ENCODE data around the gene TTF2.

The TTF2 gene

DNA sequence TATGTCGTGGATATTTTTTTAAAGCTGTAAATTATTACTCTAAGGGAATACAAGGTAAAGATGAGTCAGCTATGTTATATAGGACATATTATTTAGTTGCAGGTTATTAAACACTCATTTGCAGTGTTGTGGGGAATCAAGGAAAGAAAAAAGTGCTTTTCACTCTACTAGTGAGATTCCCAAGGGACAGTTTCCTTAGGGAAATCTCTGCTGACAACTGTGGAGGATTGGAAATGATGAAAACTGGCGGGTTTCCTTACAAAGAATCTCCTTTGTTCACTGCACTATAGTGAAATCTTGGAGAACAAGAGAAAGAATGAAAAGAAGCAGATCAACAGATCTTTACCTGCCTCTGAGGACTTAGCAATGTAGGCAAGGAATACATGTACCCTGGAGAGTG lies 85.9 kb downstream of the TTF2 start:
- no peak overlapping the region for H4K8ac ChIP-seq (ENCODE audit: low read depth, low read length)
- no peak overlapping the region for H2BK120ac ChIP-seq (ENCODE audit: insufficient read depth, low read length, poor library complexity)
- no peak overlapping the region for H3K4ac ChIP-seq (ENCODE audit: low read depth, low read length)
- H2BK12ac ChIP-seq (ENCODE audit: low read length): no peak overlapping the region
- no peak overlapping the region for H3K9ac ChIP-seq (ENCODE audit: low read length)
- no peaks in the 10 kb centered on the region for H3K27me3 ChIP-seq (ENCODE audit: insufficient read depth, low read length)
- WGBS (ENCODE audit: extremely low coverage, insufficient coverage, insufficient read length): no CpG with 5 or more reads among the region's 2 CpGs
- peaks cover 13 to 15% of the 10 kb centered on the region in 2 experiments for H3K4me1 ChIP-seq (ENCODE audit: control insufficient read depth in 1 of 2, insufficient read depth in 2 of 2, low read length in 2 of 2)
- H3K9me3 ChIP-seq (ENCODE audit: insufficient read depth, low read depth, low read length): no peaks in the 10 kb centered on the region
- peaks cover 3% of the 10 kb centered on the region in 2 experiments for H3K36me3 ChIP-seq (ENCODE audit: control insufficient read depth in 1 of 2, insufficient read depth in 2 of 2, low read length in 2 of 2)
- H3K4me2 ChIP-seq (ENCODE audit: low read length): no peak overlapping the region
- no peaks in the 10 kb centered on the region for H3K79me2 ChIP-seq (ENCODE audit: control insufficient read depth, insufficient read depth, low read length, poor library complexity)
- H3K27ac ChIP-seq (ENCODE audit: low read depth, low read length): no peak overlapping the region
- H3K23ac ChIP-seq (ENCODE audit: low read length): no peak overlapping the region
- peaks cover 16% of the 10 kb centered on the region for H3K79me1 ChIP-seq (ENCODE audit: low read length)
- H3K18ac ChIP-seq (ENCODE audit: low read length): no peak overlapping the region
- no peak overlapping the region for H2AFZ ChIP-seq (ENCODE audit: insufficient read depth, low read length, poor library complexity)
- H4K12ac ChIP-seq (ENCODE audit: low read depth, low read length): no peak overlapping the region
- DNase-seq: no peak
- no peak overlapping the region for H2BK5ac ChIP-seq (ENCODE audit: low read depth, low read length, poor library complexity)
- H2AK5ac ChIP-seq (ENCODE audit: low read length): no peak overlapping the region
- H3K14ac ChIP-seq (ENCODE audit: low read length): no peak overlapping the region
- no peak overlapping the region for H4K91ac ChIP-seq (ENCODE audit: low read depth, low read length)
- H3K4me3 ChIP-seq (ENCODE audit: low read depth, low read length): no peak overlapping the region

DNA sequence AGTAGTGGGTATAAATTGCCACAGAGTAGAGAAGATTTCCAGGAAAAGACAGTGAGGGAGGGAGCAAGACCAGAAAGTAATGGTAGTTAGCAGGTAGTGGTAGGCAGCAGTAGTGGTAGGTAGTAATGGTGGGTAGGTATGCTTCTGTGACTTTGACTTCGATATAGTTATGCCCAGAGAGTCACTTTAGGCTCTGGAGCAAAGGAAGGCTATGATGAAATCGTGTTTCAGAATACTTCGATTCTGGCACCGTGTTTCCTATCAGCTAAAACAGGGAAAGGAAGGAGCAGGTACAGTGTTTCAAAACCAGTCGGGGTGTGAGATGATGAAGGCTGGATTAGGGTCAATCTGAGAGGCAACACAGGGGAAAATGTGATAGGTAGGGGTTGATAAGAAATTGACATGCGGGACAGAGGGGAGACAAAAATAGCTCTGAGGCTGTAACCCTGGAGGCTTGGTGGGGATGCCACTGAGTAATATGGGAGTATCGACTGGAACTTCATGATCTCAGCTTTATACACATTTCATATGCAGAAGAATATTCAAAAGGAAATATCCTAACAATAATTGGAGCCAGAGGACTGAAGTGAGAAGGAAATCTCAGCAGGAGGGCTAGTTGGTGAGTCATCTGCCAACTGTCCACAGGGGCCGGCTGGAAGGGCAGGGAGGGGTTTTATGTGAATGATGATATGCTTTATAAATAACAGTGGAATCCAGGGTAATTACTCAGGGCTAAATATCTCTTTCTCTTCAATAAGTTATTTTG lies 86.6 kb downstream of the TTF2 start:
- Histone ChIP-seq H3K9me3 (ENCODE audit: insufficient read depth, low read depth, low read length) (no peaks in the 10 kb centered on the region), H3K36me3 (ENCODE audit: control insufficient read depth in 1 of 2, insufficient read depth in 2 of 2, low read length in 2 of 2) (peaks cover 3 to 7% of the 10 kb centered on the region in 2 experiments), H2AK5ac (ENCODE audit: low read length) (peak overlapping the region; percentile 34), H2BK5ac (ENCODE audit: low read depth, low read length, poor library complexity) (no peak overlapping the region), H3K27ac (ENCODE audit: low read depth, low read length) (no peak overlapping the region), H3K4ac (ENCODE audit: low read depth, low read length) (no peak overlapping the region), H3K27me3 (ENCODE audit: insufficient read depth, low read length) (no peaks in the 10 kb centered on the region), H3K79me1 (ENCODE audit: low read length) (peaks cover 15% of the 10 kb centered on the region), H3K4me3 (ENCODE audit: low read depth, low read length) (no peak overlapping the region), H3K14ac (ENCODE audit: low read length) (peak overlapping the region; percentile 59), H3K4me1 (ENCODE audit: control insufficient read depth in 1 of 2, insufficient read depth in 2 of 2, low read length in 2 of 2) (peaks cover 13 to 15% of the 10 kb centered on the region in 2 experiments), H4K12ac (ENCODE audit: low read depth, low read length) (no peak overlapping the region), H3K9ac (ENCODE audit: low read length) (no peak overlapping the region), H3K23ac (ENCODE audit: low read length) (no peak overlapping the region), H4K8ac (ENCODE audit: low read depth, low read length) (no peak overlapping the region), H2BK120ac (ENCODE audit: insufficient read depth, low read length, poor library complexity) (peak overlapping the region; percentile 71), H2BK12ac (ENCODE audit: low read length) (peak overlapping the region; percentile 83), H3K4me2 (ENCODE audit: low read length) (no peak overlapping the region), H2AFZ (ENCODE audit: insufficient read depth, low read length, poor library complexity) (no peak overlapping the region), H4K91ac (ENCODE audit: low read depth, low read length) (peak overlapping the region; percentile 20), H3K18ac (ENCODE audit: low read length) (peak overlapping the region; percentile 6), H3K79me2 (ENCODE audit: control insufficient read depth, insufficient read depth, low read length, poor library complexity) (no peaks in the 10 kb centered on the region)
- WGBS (ENCODE audit: extremely low coverage, insufficient coverage, insufficient read length): no CpG with 5 or more reads among the region's 8 CpGs
- peak; percentile 42 to 56 for DNase-seq

DNA sequence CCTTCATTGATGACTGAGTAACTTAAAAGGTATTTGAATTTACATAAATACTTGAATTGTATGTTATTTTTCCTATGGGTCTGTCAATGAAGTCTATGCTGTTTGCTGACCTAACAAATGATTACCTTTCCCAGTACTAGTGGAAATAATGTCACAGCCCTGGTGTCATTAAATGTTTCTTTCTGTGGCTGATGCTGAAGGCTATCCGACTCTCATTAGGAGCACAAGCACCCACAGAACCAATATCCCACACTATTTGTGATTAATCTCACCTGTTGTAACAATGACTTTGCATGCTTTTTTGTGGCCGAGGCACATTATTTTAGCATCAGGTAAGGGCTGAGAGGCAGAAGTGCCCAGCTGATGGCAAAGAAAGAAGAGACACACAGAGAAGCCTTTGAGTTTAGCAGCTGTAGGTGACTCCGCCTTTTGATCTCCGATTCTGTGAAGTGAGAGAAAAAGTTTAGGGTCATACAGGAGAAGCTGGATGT lies 87.3 kb downstream of the TTF2 start:
- H3K79me1 ChIP-seq (ENCODE audit: low read length): peaks cover 14% of the 10 kb centered on the region
- no peaks in the 10 kb centered on the region for H3K9me3 ChIP-seq (ENCODE audit: insufficient read depth, low read depth, low read length)
- H3K36me3 ChIP-seq (ENCODE audit: control insufficient read depth in 1 of 2, insufficient read depth in 2 of 2, low read length in 2 of 2): peaks cover 5 to 9% of the 10 kb centered on the region in 2 experiments
- H3K9ac ChIP-seq (ENCODE audit: low read length): no peak overlapping the region
- H2AFZ ChIP-seq (ENCODE audit: insufficient read depth, low read length, poor library complexity): no peak overlapping the region
- H3K4me2 ChIP-seq (ENCODE audit: low read length): no peak overlapping the region
- H2AK5ac ChIP-seq (ENCODE audit: low read length): no peak overlapping the region
- H2BK120ac ChIP-seq (ENCODE audit: insufficient read depth, low read length, poor library complexity): peak overlapping the region; percentile 41
- no peak overlapping the region for H3K4me3 ChIP-seq (ENCODE audit: low read depth, low read length)
- H3K18ac ChIP-seq (ENCODE audit: low read length): no peak overlapping the region
- no peak overlapping the region for H2BK5ac ChIP-seq (ENCODE audit: low read depth, low read length, poor library complexity)
- H3K4ac ChIP-seq (ENCODE audit: low read depth, low read length): no peak overlapping the region
- H4K8ac ChIP-seq (ENCODE audit: low read depth, low read length): no peak overlapping the region
- no peak overlapping the region for H2BK12ac ChIP-seq (ENCODE audit: low read length)
- no peaks in the 10 kb centered on the region for H3K79me2 ChIP-seq (ENCODE audit: control insufficient read depth, insufficient read depth, low read length, poor library complexity)
- H3K14ac ChIP-seq (ENCODE audit: low read length): no peak overlapping the region
- H4K91ac ChIP-seq (ENCODE audit: low read depth, low read length): no peak overlapping the region
- H3K23ac ChIP-seq (ENCODE audit: low read length): no peak overlapping the region
- peaks cover 12 to 14% of the 10 kb centered on the region in 2 experiments for H3K4me1 ChIP-seq (ENCODE audit: control insufficient read depth in 1 of 2, insufficient read depth in 2 of 2, low read length in 2 of 2)
- H3K27me3 ChIP-seq (ENCODE audit: insufficient read depth, low read length): no peaks in the 10 kb centered on the region
- no CpG with 5 or more reads among the region's 4 CpGs for WGBS (ENCODE audit: extremely low coverage, insufficient coverage, insufficient read length)
- H4K12ac ChIP-seq (ENCODE audit: low read depth, low read length): no peak overlapping the region
- H3K27ac ChIP-seq (ENCODE audit: low read depth, low read length): no peak overlapping the region
- no peak for DNase-seq

DNA sequence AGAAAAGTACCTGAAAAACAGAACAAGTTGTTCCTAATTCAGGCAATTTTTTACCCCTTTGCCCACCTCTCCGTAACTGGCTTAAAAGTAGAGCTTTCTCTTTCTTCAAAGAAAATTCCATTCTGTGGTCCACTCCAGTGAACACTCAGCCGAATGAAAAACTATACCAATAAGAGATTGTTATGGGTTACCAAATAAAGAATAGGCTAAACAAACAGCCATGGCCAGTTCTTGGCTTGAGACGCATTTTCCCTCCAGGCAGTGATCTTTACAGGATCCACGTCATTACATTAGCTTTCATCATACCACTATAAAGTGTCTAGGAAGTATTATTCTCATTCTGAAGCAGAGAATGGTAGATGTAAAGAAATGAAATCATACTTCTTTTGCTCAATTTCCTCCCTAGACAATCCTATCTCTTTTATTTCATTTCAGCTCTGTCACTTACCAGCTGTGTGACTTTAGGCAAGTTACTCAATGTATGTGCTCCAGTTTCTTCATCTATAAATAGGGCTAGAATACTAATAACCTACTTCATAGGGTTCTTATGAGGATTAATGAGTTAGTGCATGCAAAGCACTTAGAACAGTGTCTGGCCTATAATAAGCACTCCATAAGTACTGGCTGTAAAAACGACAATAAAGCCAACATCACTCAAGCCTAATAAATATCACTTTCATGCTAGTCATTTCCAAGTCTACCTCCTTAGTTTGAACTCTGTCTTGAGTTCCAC lies 87.9 kb downstream of the TTF2 start:
- Histone ChIP-seq H3K4me2 (ENCODE audit: low read length) (no peak overlapping the region), H3K27ac (ENCODE audit: low read depth, low read length) (no peak overlapping the region), H3K14ac (ENCODE audit: low read length) (no peak overlapping the region), H2BK5ac (ENCODE audit: low read depth, low read length, poor library complexity) (no peak overlapping the region), H3K4me3 (ENCODE audit: low read depth, low read length) (no peak overlapping the region), H3K4me1 (ENCODE audit: control insufficient read depth in 1 of 2, insufficient read depth in 2 of 2, low read length in 2 of 2) (peaks cover 8 to 11% of the 10 kb centered on the region in 2 experiments), H3K18ac (ENCODE audit: low read length) (no peak overlapping the region), H3K79me2 (ENCODE audit: control insufficient read depth, insufficient read depth, low read length, poor library complexity) (no peaks in the 10 kb centered on the region), H4K8ac (ENCODE audit: low read depth, low read length) (no peak overlapping the region), H3K4ac (ENCODE audit: low read depth, low read length) (no peak overlapping the region), H3K9me3 (ENCODE audit: insufficient read depth, low read depth, low read length) (peaks cover under 1% of the 10 kb centered on the region), H3K36me3 (ENCODE audit: control insufficient read depth in 1 of 2, insufficient read depth in 2 of 2, low read length in 2 of 2) (peaks cover 5 to 14% of the 10 kb centered on the region in 2 experiments), H3K79me1 (ENCODE audit: low read length) (peaks cover 12% of the 10 kb centered on the region), H3K27me3 (ENCODE audit: insufficient read depth, low read length) (no peaks in the 10 kb centered on the region), H2BK12ac (ENCODE audit: low read length) (no peak overlapping the region), H2BK120ac (ENCODE audit: insufficient read depth, low read length, poor library complexity) (no peak overlapping the region), H3K9ac (ENCODE audit: low read length) (no peak overlapping the region), H2AFZ (ENCODE audit: insufficient read depth, low read length, poor library complexity) (no peak overlapping the region), H4K91ac (ENCODE audit: low read depth, low read length) (no peak overlapping the region), H3K23ac (ENCODE audit: low read length) (no peak overlapping the region), H2AK5ac (ENCODE audit: low read length) (no peak overlapping the region), H4K12ac (ENCODE audit: low read depth, low read length) (no peak overlapping the region)
- WGBS (ENCODE audit: extremely low coverage, insufficient coverage, insufficient read length): no CpG with 5 or more reads among the region's 5 CpGs
- DNase-seq: peak in 1 of 2 donors; percentile 44
